H1 (cell line): Measurements from ENCODE around the gene DPP8. TPM values are rescaled to one million over a fixed set of nuclear protein-coding genes. Genes with fewer than 3 reads are reported as not detected.

Source experiments
- CTCF ChIA-PET: fragments of 300-600 bp; sonication (Branson Sonifier 250); formaldehyde crosslinking; loops from one replicate; lab custom pipeline; 2021; ENCODE audit not compliant: partially characterized antibody; lab: Charles Lee
- POLR2A ChIA-PET: fragments of 300-600 bp; sonication (Branson Sonifier 250); formaldehyde crosslinking; loops from one replicate; lab custom pipeline; 2021; ENCODE audit warnings: inconsistent platforms; ENCODE audit not compliant: partially characterized antibody; lab: Charles Lee
- DNase-seq, 2 experiments: peaks; one replicate each; pipeline versions ENCODE4 v3.0.0 to v3.0.0-alpha.2; 2010 to 2022; ENCODE audit warnings: low spot score in 2 of 2, low read depth in 1 of 2, mixed read lengths in 1 of 2
- FAIRE-seq: peaks from 2 replicates; lab custom pipeline; 2011; peaks lifted over from hg19 to GRCh38; lab: Jason Lieb, UNC
- H2AFZ ChIP-seq: 2 replicates; pipeline ENCODE4 v1.8.1; 2012; ENCODE audit warnings: low read length, inconsistent platforms
- H2AK5ac ChIP-seq: 2 replicates; pipeline ENCODE4 v1.6.1; 2013; ENCODE audit warnings: low read depth, low read length
- H2BK120ac ChIP-seq: replicated peaks from 2 replicates; pipeline ENCODE3; 2013; ENCODE audit warnings: low read depth, low read length, inconsistent platforms
- H2BK12ac ChIP-seq: 2 replicates; pipeline ENCODE4 v1.6.1; 2013; ENCODE audit warnings: low read depth, low read length
- H2BK15ac ChIP-seq: 2 replicates; pipeline ENCODE4 v1.6.1; 2013; ENCODE audit warnings: low read length
- H2BK20ac ChIP-seq: 2 replicates; pipeline ENCODE4 v1.6.1; 2013; ENCODE audit warnings: low read length
- H2BK5ac ChIP-seq: 2 replicates; pipeline ENCODE4 v1.6.1; 2013; ENCODE audit warnings: low read depth, low read length
- H3K14ac ChIP-seq: 2 replicates; pipeline ENCODE4 v1.6.1; 2013; ENCODE audit warnings: inconsistent platforms; ENCODE audit not compliant: insufficient read length
- H3K18ac ChIP-seq: 2 replicates; pipeline ENCODE4 v1.6.1; 2013; ENCODE audit warnings: low read length; ENCODE audit errors: extremely low read depth
- H3K23ac ChIP-seq: 2 replicates; pipeline ENCODE4 v1.6.1; 2013; ENCODE audit warnings: inconsistent platforms; ENCODE audit not compliant: insufficient read length
- H3K23me2 ChIP-seq: 2 replicates; pipeline ENCODE4 v1.6.1; 2013; ENCODE audit warnings: low read depth, low read length
- H3K27ac ChIP-seq: 2 replicates; pipeline ENCODE4 v1.6.1; 2011; ENCODE audit warnings: low read depth, low read length, inconsistent platforms
- H3K27me3 ChIP-seq, 4 experiments: replicated peaks in 1 of 4; 1 replicate in 1 of 4; 2 replicates in 3 of 4; pipeline versions ENCODE4 v1.6.1 to v1.8.1; 2011 to 2013; ENCODE audit warnings: low read length in 3 of 4, mild to moderate bottlenecking in 3 of 4, inconsistent platforms in 2 of 4, mixed read lengths in 2 of 4, moderate library complexity in 1 of 4; ENCODE audit not compliant: control insufficient read depth in 3 of 4, insufficient read depth in 3 of 4; ENCODE audit errors: extremely low read depth in 1 of 4
- H3K36me3 ChIP-seq, 4 experiments: 2 replicates each; pipeline versions ENCODE4 v1.6.1 to v1.8.1; 2011 to 2013; ENCODE audit warnings: mild to moderate bottlenecking in 4 of 4, low read length in 3 of 4, moderate library complexity in 2 of 4, control low read depth in 1 of 4, inconsistent platforms in 1 of 4; ENCODE audit not compliant: insufficient read depth in 4 of 4, control insufficient read depth in 2 of 4
- H3K4ac ChIP-seq: replicated peaks from 2 replicates; pipeline ENCODE3; 2013; ENCODE audit warnings: low read length, low read depth, mixed read lengths, inconsistent platforms; ENCODE audit not compliant: insufficient read length
- H3K4me1 ChIP-seq, 4 experiments: replicated peaks in 1 of 4; 1 replicate in 1 of 4; 2 replicates in 3 of 4; pipeline versions ENCODE4 v1.6.1 to v1.8.1; 2011 to 2013; ENCODE audit warnings: low read length in 3 of 4, inconsistent platforms in 2 of 4, mixed read lengths in 1 of 4; ENCODE audit not compliant: insufficient read depth in 4 of 4, control insufficient read depth in 3 of 4
- H3K4me2 ChIP-seq, 2 experiments: 2 replicates each; pipeline versions ENCODE4 v1.6.1 to v1.8.1; 2011 to 2013; ENCODE audit warnings: low read depth in 2 of 2, low read length in 2 of 2, control low read depth in 1 of 2, inconsistent platforms in 1 of 2, mild to moderate bottlenecking in 1 of 2; ENCODE audit not compliant: insufficient read depth in 1 of 2
- H3K4me3 ChIP-seq, 4 experiments: fragments of 200-600, 300-600 bp in 1 of 4; sonication (generic), shearing (Covaris generic), sonication (Bioruptor Twin) in 1 of 4; 2 replicates each; pipeline versions ENCODE4 v1.5.1 to v1.8.1; 2011 to 2016; ENCODE audit warnings: low read length in 4 of 4, low read depth in 3 of 4, control low read depth in 2 of 4, inconsistent platforms in 2 of 4, mild to moderate bottlenecking in 2 of 4, mixed read lengths in 1 of 4, moderate library complexity in 1 of 4; ENCODE audit not compliant: insufficient read depth in 2 of 4; ENCODE audit errors: extremely low read depth in 1 of 4
- H3K56ac ChIP-seq: replicated peaks from 2 replicates; pipeline ENCODE3; 2013; ENCODE audit warnings: low read depth, mild to moderate bottlenecking, mixed read lengths, low read length, inconsistent platforms; ENCODE audit not compliant: insufficient read length
- H3K79me1 ChIP-seq: 2 replicates; pipeline ENCODE4 v1.6.1; 2013; ENCODE audit warnings: low read depth, low read length, control low read depth
- H3K79me2 ChIP-seq, 2 experiments: 2 replicates each; pipeline versions ENCODE4 v1.6.1 to v1.8.1; 2012 to 2013; ENCODE audit warnings: low read length in 2 of 2, mild to moderate bottlenecking in 2 of 2, inconsistent platforms in 1 of 2; ENCODE audit not compliant: insufficient read depth in 2 of 2, control insufficient read depth in 1 of 2
- H3K9ac ChIP-seq, 4 experiments: replicated peaks in 1 of 4; 1 replicate in 1 of 4; 2 replicates in 3 of 4; pipeline versions ENCODE4 v1.6.1 to v1.8.1; 2011 to 2013; ENCODE audit warnings: low read depth in 3 of 4, low read length in 3 of 4, control low read depth in 2 of 4, mild to moderate bottlenecking in 2 of 4, moderate library complexity in 2 of 4, inconsistent platforms in 1 of 4; ENCODE audit errors: extremely low read depth in 1 of 4
- H3K9me3 ChIP-seq, 2 experiments: 2 replicates each; pipeline versions ENCODE4 v1.6.1 to v1.8.1; 2012 to 2013; ENCODE audit warnings: mild to moderate bottlenecking in 2 of 2, moderate library complexity in 2 of 2, control low read depth in 1 of 2, inconsistent platforms in 1 of 2, low read depth in 1 of 2, low read length in 1 of 2, mixed read lengths in 1 of 2; ENCODE audit not compliant: insufficient read depth in 2 of 2
- H4K20me1 ChIP-seq, 2 experiments: replicated peaks in 1 of 2; 2 replicates each; pipeline versions ENCODE3 to v1.8.1; 2011 to 2013; ENCODE audit warnings: inconsistent platforms in 2 of 2, low read length in 2 of 2, mild to moderate bottlenecking in 1 of 2; ENCODE audit not compliant: insufficient read depth in 2 of 2, control insufficient read depth in 1 of 2
- H4K5ac ChIP-seq: 2 replicates; pipeline ENCODE4 v1.6.1; 2013; ENCODE audit warnings: low read length, low read depth, mixed read lengths, inconsistent platforms; ENCODE audit not compliant: insufficient read length
- H4K8ac ChIP-seq: 2 replicates; pipeline ENCODE4 v1.8.0; 2013; ENCODE audit warnings: mild to moderate bottlenecking, moderate library complexity, low read length, inconsistent platforms; ENCODE audit not compliant: insufficient read depth; ENCODE audit errors: extremely low read depth
- H4K91ac ChIP-seq: replicated peaks from 2 replicates; pipeline ENCODE3; 2013; ENCODE audit warnings: low read length, mixed read lengths, inconsistent platforms; ENCODE audit not compliant: insufficient read length
- WGBS, 2 experiments: shearing (Covaris generic) in 1 of 2; methylation state at CpG; one replicate each; pipeline versions ENCODE4 v1.1.6 to v1.1.7; 2013 to 2015; ENCODE audit warnings: low lambda C conversion rate in 2 of 2, mixed read lengths in 2 of 2, inconsistent platforms in 1 of 2, low coverage in 1 of 2, missing lambda C conversion rate in 1 of 2; ENCODE audit not compliant: insufficient replicate concordance in 2 of 2, insufficient coverage in 1 of 2, insufficient read length in 1 of 2; ENCODE audit errors: extremely low coverage in 1 of 2, missing lambda C conversion rate in 1 of 2; 5-methylcytosine and 5-hydroxymethylcytosine counted together
- polyA plus RNA-seq, 7 experiments: library from polyadenylated mRNA; depleted of rRNA in 3 of 7; stranded (reverse) in 5 of 7; unstranded in 2 of 7; fragments of >200 nt in 5 of 7; fragments of 200-250 nt in 2 of 7; gene quantifications; 1 replicate in 5 of 7; 2 replicates in 1 of 7; 4 replicates in 1 of 7; pipeline versions ENCODE4 v1.2.1 to v1.2.3, GENCODE V29; 2011 to 2013; ENCODE audit warnings: missing spikeins in 2 of 7, mixed read lengths in 2 of 7
- total RNA-seq: library from RNA; stranded (reverse); fragmentation: NEBNext Ultra II Directional; extraction: Animal tissue kit (Norgen Biotek cat#: 25700); gene quantifications from 2 replicates; pipeline ENCODE4 v1.2.1, GENCODE V29; 2021

DPP8 gene
- total and polyA plus RNA-seq, 2 of the 8 experiments (the other 6 are each of a cell fraction or from before 2014, with no cell fraction given) = 9.9 to 26.0 TPM

GRCh38 chr15:65405791-65406423 lies 111.6 kb downstream of the DPP8 start:
- no peak for FAIRE-seq
- no peak overlapping the region for H3K9ac ChIP-seq
- no peak overlapping the region for H2AFZ ChIP-seq

More at GRCh38 chr15:65405791-65406423, 111.6 kb downstream of the DPP8 start:
- Histone ChIP-seq H3K18ac (no peak overlapping the region), H3K4me1 (peaks cover 12 to 24% (median 17%) of the 10 kb centered on the region in 4 experiments), H3K27me3 (peaks cover 0 to 2% (median 0%) of the 10 kb centered on the region in 4 experiments; a peak in 1 of 7 replicates), H3K14ac (no peak overlapping the region), H3K79me1 (no peaks in the 10 kb centered on the region), H2BK120ac (no peak overlapping the region), H3K23me2 (no peaks in the 10 kb centered on the region; the same call in 1 of the 2 replicates), H3K4me3 (no peak overlapping the region), H4K20me1 (no peaks in the 10 kb centered on the region), H2BK15ac (no peak overlapping the region), H2AK5ac (no peak overlapping the region), H3K23ac (no peak overlapping the region), H3K56ac (no peak overlapping the region), H3K9me3 (no peaks in the 10 kb centered on the region), H4K91ac (no peak overlapping the region), H2BK12ac (no peak overlapping the region), H3K4me2 (no peak overlapping the region), H3K27ac (no peak overlapping the region), H2BK5ac (no peak overlapping the region), H2BK20ac (no peak overlapping the region), H4K8ac (no peak overlapping the region), H3K4ac (no peak overlapping the region), H4K5ac (no peak overlapping the region), H3K79me2 (no peaks in the 10 kb centered on the region), H3K36me3 (no peaks in the 10 kb centered on the region)
- WGBS, 2 experiments = 89 to 100% methylated on average over 2 to 7 of the region's 7 CpGs
- no peak for DNase-seq
- POLR2A ChIA-PET = interaction anchor here (0.6 to 15.2 kb wide), 5 partner anchors 9 to 97 kb away, joined by 3 to 229 read pairs (median 3); partner anchors contain the start of gene IGDCC4
- CTCF ChIA-PET = interaction anchor here (0.6 to 4.1 kb wide), 9 partner anchors 8 to 289 kb away, joined by 3 to 26 read pairs (median 3); partner anchors contain the start of gene IGDCC4
